Stimulated activated CD4-positive, alpha-beta T cell treated with anti-CD3 and anti-CD28 coated beads, Interleukin-1b, Interleukin-23, amount 100 ng/mL, for 1 hour (primary cell): ENCODE data around the gene MYL3.
"Not testable (repeated sequence)": the region's sequence is repeated elsewhere in the genome, so short reads cannot be mapped to it uniquely, and the experiment has no call there.

Experiments used
- DNase-seq, 2 donors: peaks; one replicate each; pipeline ENCODE4 v3.0.0-alpha.2; 2020; ENCODE audit warnings: low read depth in 2 of 2

Gene MYL3

DNA sequence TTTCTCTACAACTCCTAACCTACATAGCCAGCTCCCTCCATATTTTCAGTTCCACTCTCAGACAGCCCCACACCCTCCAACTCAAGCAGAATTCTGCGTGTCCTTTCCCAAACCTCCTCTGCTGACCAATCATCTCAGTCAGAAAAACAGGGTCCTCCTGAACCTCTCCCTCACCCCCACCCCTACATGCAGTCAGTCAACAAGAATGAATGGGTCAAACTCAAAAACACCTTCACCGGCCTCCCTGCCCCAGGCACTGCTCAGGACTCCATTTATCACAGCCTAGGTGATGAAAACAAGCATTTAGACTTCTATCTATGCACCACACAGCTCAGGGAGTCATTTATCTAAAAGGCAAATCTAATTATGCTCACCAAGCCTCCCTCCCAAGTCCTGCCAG lies 32.4 kb downstream of the MYL3 start:
- DNase-seq = no peak

DNA sequence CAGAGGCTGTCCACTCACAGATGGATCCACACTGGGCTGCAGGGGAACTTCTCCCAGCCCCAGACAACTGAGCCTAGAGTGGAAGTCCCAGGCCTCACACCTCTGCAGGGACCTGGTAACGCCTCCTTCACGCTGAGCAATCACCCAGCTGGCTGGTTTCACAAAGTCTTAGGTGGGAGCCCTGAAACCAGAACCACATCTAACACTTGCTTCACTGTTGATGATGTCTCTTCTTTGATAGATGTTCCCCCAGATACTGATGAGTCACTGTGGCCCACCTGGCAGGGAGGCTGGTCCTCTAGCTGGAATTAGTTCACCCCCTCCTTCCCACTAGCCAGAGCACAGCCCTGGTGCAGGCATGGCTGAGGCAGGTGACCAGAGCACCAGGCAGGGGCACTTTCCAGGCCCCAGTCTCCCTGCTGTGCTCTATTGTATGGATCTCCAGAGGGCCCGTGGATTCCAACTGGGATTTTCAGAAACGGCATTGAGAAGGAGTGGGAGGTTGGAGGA lies 33.5 kb downstream of the MYL3 start:
- DNase-seq = no peak

DNA sequence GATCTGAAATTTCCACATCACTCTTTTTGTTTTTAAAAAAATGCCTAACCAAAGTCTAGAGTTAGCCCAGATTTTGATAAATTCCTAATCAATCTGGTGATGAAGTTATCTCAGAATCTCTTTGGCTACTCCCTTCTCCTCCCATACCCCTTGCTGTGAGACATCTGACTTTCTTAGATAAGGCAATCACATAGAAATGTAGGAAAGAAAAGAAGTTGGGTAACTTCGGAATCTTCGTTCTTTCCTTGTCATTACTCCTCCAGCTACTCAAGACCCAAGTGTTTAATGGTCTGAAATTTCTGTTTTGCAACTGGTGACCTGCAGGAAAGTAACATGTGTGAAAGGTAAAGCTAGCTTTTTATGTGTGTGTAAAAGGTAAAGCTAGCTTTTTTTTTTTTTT lies 37.8 kb downstream of the MYL3 start:
- DNase-seq = no peak

DNA sequence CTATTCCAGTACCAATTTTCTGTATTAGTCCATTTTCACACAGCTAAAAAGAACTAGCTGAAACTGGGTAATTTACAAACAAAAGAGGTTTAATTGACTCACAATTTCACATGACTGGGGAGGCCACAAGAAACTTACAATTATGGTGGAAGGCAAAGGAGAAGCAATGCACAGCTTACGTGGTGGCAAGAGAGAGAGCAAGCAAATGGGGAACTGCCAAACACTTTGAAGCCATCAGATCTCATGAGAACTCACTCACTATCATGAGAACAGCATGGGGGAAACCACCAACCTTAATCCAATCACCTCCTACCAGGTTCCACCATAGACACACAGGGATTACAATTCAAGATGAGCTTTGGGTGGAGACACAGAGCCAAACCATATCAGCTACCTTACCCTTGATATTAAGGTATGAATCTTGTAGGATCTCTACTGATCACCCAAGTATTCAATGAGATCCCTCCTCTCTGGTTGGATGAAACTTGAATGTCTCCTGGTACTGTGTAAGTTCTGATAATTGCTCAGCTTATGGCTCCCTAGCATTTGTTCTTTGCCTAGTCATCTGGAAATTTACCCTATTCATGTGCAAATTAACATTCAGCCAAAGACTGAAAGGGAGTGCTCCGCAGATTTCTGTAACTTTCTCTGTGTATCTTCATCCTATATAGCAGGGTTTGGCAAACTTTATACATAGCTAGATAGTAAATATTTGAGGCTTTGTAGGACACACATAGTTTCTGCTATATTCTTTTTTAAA lies 38.9 kb downstream of the MYL3 start:
- DNase-seq = no peak

DNA sequence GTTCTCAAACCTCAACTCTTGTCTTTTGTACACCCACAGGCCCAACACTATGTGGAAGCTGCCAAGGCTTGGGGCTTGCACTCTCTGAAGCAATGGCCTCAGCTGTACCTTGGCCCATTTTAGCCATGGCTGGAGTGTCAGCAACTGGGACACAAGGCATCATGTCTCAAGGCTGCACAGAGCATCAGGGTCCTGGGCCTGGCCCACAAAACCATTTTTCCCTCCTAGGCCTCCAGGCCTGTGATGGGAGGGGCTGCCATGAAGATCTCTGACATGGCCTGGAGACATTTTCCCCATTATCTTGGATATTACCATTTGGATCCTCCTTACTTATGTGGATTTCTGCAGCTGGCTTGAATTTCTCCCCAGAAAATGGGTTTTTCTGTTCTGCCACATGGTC lies 39.9 kb downstream of the MYL3 start:
- DNase-seq = not testable (repeated sequence)

DNA sequence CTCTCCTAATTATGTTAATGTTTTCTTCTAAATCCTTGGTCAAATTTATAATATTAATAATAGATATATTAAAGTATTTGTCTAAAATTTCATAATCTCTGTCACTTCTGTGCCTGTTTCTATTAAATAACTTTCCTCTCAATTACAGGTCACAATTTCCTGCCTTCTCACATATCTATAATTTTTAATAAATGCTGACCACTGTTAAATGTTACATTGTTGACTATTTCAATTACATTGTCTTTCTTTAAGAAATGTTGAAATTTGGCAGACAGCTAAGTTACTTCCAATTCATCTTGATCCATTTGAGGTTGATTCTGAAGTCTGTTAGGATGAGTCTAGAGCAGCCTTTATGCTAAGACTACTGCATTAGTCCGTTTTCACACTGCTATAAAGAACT lies 41.7 kb downstream of the MYL3 start:
- no peak for DNase-seq

DNA sequence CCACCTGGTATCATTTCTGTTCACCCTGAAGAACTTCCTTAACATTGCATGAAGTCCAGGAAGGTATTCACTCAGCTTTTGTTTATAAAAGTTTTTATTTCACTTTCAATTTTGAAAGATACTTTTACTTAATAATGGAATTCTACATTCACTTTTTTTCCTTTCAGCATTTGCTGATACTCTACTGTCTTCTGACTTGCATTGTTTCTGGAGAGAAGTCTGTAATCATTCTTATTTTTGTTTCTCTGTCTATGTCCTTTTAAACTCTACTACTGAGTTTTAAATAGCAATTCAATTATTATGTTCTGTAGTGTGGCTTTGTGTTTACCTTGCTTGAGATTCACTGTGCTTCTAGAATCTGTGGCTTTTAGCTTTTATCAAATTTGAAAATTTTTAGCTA lies 42.4 kb downstream of the MYL3 start:
- DNase-seq = no peak

DNA sequence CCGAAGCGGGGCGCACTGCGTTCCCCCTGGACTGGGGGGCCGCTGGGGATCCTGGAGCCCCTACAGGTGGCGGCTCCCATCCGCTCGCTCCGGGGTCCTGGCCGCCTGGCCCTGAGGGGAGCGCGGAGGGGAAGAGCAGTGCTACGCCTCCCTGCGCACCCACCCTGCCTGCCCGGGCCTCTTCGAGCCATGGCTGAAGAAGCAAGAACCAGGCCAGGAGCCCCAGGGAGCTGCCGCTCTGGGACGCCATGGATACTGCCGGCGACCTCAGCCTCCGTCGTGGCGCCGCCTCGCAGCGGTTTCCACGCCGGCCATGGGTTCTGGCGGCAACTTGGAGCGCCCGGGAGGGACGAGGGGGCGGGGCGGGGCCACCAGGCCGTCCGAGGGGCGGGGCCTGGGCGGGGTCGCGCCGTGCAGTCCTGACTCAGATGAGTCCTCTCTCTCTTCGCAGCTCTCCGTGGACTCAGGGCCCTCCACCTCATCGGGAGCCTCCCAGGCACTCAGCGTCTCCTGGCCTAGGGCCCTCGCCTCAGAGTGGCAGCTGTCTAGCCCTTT lies 50.9 kb downstream of the MYL3 start:
- DNase-seq = peak; percentile 32 to 64

DNA sequence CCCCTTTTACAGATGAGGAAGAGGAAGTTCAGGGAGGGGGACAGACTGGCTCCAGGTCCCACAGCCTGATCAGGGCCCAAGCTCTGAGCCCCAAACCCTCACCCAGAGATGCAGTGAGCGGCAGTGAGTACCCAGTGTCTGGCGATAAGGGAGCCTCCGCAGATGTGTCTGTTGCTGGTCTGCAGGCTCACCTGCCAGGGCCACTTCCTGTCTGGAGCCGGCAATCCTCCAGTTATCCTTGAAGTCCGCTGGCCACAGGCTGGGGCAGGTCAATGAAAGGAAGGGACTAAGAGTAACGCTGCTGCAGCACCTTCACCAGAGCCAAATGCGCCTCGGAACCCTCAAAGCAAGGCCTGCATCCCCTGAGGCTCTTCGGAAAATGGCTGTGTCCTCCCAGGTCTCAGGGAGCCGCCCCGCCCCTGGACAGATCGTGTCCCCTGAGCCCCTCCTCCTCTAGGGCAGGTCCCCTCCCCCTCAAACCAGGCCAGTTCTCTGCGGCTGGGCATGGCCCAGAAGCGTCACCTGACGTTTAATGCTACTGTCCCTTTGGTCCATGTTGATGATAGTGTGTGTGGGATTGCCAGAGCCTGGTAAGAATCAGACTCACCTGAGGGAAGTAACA lies 51.5 kb downstream of the MYL3 start:
- DNase-seq = no peak

DNA sequence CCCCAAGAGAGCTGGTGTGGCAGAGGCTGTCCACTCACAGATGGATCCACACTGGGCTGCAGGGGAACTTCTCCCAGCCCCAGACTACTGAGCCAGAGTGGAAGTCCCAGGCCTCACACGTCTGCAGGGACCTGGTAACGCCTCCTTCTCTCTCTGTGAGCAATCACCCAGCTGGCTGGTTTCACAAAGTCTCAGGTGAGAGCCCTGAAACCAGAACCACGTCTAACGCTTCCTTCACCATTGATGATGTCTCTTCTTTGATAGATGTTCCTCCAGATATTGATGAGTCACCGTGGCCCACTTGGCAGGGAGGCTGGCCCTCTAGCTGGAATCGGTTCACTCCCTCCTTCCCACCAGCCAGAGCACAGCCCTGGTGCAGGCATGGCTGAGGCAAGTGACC lies 54.5 kb downstream of the MYL3 start:
- not testable (repeated sequence) for DNase-seq
